HEK293 (cell line): ENCODE results near the gene ZNF358.

ENCODE experiments used
- HOXA7 ChIP-seq: sonication (generic); formaldehyde crosslinking; IDR thresholded peaks from 2 replicates; pipeline ENCODE4 v1.8.1; 2022; ENCODE audit warnings: missing genetic modification reagents, borderline replicate concordance
- PRDM1 ChIP-seq: fragments of 450-650 bp; formaldehyde crosslinking; IDR thresholded peaks from 2 replicates; pipeline ENCODE4; 2016; ENCODE audit warnings: missing biosample characterization, missing genetic modification characterization
- RBAK ChIP-seq: fragments of 450-650 bp; formaldehyde crosslinking; IDR thresholded peaks from 2 replicates; pipeline ENCODE4 v1.5.1; 2016; ENCODE audit warnings: missing biosample characterization, missing genetic modification characterization
- SCRT1 ChIP-seq: fragments of 450-650 bp; formaldehyde crosslinking; IDR thresholded peaks from 2 replicates; pipeline ENCODE4 v1.5.1; 2016; ENCODE audit warnings: missing biosample characterization, missing genetic modification characterization, borderline replicate concordance
- SCRT2 ChIP-seq: fragments of 450-650 bp; formaldehyde crosslinking; IDR thresholded peaks from 2 replicates; pipeline ENCODE4 v1.5.1; 2016; ENCODE audit warnings: missing biosample characterization, missing genetic modification characterization
- ZNF138 ChIP-seq: fragments of 450-650 bp; formaldehyde crosslinking; IDR thresholded peaks from 2 replicates; pipeline ENCODE4 v1.5.1; 2016; ENCODE audit warnings: missing biosample characterization, missing genetic modification characterization, borderline replicate concordance
- ZNF175 ChIP-seq: fragments of 450-650 bp; formaldehyde crosslinking; IDR thresholded peaks from 2 replicates; pipeline ENCODE4 v1.5.1; 2016; ENCODE audit warnings: missing biosample characterization, missing genetic modification characterization
- ZNF791 ChIP-seq: fragments of 450-650 bp; formaldehyde crosslinking; IDR thresholded peaks from 2 replicates; pipeline ENCODE4 v1.5.1; 2016; ENCODE audit warnings: missing biosample characterization, missing genetic modification characterization
- TF ChIP-seq, protein P1 (sequence below): fragments of 450-650 bp; formaldehyde crosslinking; IDR thresholded peaks from 2 replicates; pipeline ENCODE4 v1.5.1; 2016; ENCODE audit warnings: missing biosample characterization, missing genetic modification characterization, low read depth
- TF ChIP-seq, protein P2 (sequence below): sonication (generic); formaldehyde crosslinking; IDR thresholded peaks from 2 replicates; pipeline ENCODE4 v1.8.1; 2022; ENCODE audit warnings: mild to moderate bottlenecking, moderate library complexity, missing genetic modification reagents

DNA sequence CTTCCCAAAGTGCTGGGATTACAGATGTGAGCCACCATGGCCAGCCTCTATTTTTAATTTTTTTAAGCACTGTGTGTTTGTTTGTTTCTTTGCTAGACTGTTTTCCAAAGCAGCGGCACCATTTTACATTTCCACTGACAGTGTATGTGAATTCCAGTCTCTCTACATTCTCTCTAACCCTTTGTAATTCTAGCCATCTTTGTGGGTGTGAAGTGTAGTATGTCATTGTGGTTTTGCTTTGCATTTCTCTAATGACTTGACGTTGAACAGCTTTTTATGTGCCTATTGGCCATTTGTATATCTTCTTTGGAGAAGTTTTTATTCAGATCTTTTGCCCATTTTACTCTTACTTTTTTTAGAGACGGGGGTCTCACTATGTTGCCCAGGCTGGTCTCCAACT, 31.3 kb downstream of the ZNF358 start:
- TF ChIP-seq ZNF791 (no peak), SCRT2 (tag by site-specific recombination) (no peak), SCRT1 (tag by site-specific recombination) (no peak), ZNF175 (tag by site-specific recombination) (no peak), ZNF138 (no peak), PRDM1 (tag by site-specific recombination) (no peak), RBAK (tag by site-specific recombination) (no peak), HOXA7 (no peak)
- TF ChIP-seq, protein P1, sequence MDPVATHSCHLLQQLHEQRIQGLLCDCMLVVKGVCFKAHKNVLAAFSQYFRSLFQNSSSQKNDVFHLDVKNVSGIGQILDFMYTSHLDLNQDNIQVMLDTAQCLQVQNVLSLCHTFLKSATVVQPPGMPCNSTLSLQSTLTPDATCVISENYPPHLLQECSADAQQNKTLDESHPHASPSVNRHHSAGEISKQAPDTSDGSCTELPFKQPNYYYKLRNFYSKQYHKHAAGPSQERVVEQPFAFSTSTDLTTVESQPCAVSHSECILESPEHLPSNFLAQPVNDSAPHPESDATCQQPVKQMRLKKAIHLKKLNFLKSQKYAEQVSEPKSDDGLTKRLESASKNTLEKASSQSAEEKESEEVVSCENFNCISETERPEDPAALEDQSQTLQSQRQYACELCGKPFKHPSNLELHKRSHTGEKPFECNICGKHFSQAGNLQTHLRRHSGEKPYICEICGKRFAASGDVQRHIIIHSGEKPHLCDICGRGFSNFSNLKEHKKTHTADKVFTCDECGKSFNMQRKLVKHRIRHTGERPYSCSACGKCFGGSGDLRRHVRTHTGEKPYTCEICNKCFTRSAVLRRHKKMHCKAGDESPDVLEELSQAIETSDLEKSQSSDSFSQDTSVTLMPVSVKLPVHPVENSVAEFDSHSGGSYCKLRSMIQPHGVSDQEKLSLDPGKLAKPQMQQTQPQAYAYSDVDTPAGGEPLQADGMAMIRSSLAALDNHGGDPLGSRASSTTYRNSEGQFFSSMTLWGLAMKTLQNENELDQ: no peak
- TF ChIP-seq, protein P2, sequence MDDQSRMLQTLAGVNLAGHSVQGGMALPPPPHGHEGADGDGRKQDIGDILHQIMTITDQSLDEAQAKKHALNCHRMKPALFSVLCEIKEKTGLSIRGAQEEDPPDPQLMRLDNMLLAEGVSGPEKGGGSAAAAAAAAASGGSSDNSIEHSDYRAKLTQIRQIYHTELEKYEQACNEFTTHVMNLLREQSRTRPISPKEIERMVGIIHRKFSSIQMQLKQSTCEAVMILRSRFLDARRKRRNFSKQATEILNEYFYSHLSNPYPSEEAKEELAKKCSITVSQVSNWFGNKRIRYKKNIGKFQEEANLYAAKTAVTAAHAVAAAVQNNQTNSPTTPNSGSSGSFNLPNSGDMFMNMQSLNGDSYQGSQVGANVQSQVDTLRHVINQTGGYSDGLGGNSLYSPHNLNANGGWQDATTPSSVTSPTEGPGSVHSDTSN: no peak
